Body of pancreas (tissue), 4 donors: Measurements from ENCODE around the gene MNAT1.

Experiments
- CTCF ChIP-seq, 7 experiments: fragments of 450-650 bp in 4 of 7; fragments of 200-600 bp in 3 of 7; sonication (generic) in 3 of 7; IDR thresholded peaks; one replicate each; pipeline ENCODE4 v1.5.1; 2016 to 2019; ENCODE audit warnings: antibody characterized with exemption in 7 of 7
- POLR2A ChIP-seq, 3 donors: fragments of 450-650 bp; IDR thresholded peaks; one replicate each; pipeline ENCODE4 v1.6.1; 2016; ENCODE audit warnings: antibody characterized with exemption in 3 of 3, mild to moderate bottlenecking in 2 of 3

- no peak for TF ChIP-seq CTCF (IDR thresholded peaks at IDR 0.05)
- TF ChIP-seq POLR2A (IDR thresholded peaks at IDR 0.05): no peak
These were observed 233.5 kb downstream of the MNAT1 start for GRCh38 chr14:60968099-60968498.
